Left lung (tissue), 10 donors: Measurements from ENCODE around the gene PGAP2. TPM values are rescaled to one million over a fixed set of nuclear protein-coding genes. Genes with fewer than 3 reads are reported as not detected.
"Not testable (repeated sequence)": the region's sequence is repeated elsewhere in the genome, so short reads cannot be mapped to it uniquely, and the experiment has no call there.

ENCODE experiments used
- ATAC-seq: fragments of 200-7000 bp; cut with Tn5 transposase; one replicate; pipeline ENCODE4 v1.9.1; 2020; ENCODE audit warnings: moderate library complexity
- DNase-seq, 4 donors: peaks; one replicate each; pipeline ENCODE4 v3.0.0-alpha.2; 2013 to 2020
- H3K27ac ChIP-seq, 2 donors: fragments of 200-600 bp; sonication (generic) in 1 of 2; one replicate each; pipeline versions ENCODE4 v1.5.0 to v1.8.0; 2020 to 2021
- H3K27me3 ChIP-seq, 2 donors: fragments of 200-600 bp; sonication (generic) in 1 of 2; one replicate each; pipeline versions ENCODE4 v1.5.0 to v1.8.0; 2020 to 2021
- H3K36me3 ChIP-seq, 2 donors: fragments of 200-600 bp; sonication (generic) in 1 of 2; one replicate each; pipeline versions ENCODE4 v1.5.0 to v1.8.0; 2020 to 2021
- H3K4me1 ChIP-seq, 2 donors: fragments of 200-600 bp; one replicate each; pipeline ENCODE4 v1.8.0; 2021
- H3K4me3 ChIP-seq, 2 donors: fragments of 200-600 bp; sonication (generic) in 1 of 2; one replicate each; pipeline versions ENCODE4 v1.5.0 to v1.8.0; 2020 to 2021; ENCODE audit warnings: mild to moderate bottlenecking in 1 of 2
- H3K9me3 ChIP-seq, 2 donors: fragments of 200-600 bp; sonication (generic) in 1 of 2; one replicate each; pipeline versions ENCODE4 v1.5.0 to v1.8.0; 2020 to 2021
- CTCF ChIP-seq, 2 donors: fragments of 200-600 bp; sonication (generic) in 1 of 2; IDR thresholded peaks; one replicate each; pipeline versions ENCODE4 v1.5.0 to v1.8.0; 2021; ENCODE audit warnings: antibody characterized with exemption in 2 of 2
- intact Hi-C, 2 donors: fragments of 100-400 bp; cut with DNase I; formaldehyde crosslinking; loops; one replicate each; pipeline versions ENCODE4 v1.11.2 to v1.14.2; 2022
- polyA plus RNA-seq, 6 donors: library from polyadenylated mRNA; unstranded; fragments of 120-200 nt; gene quantifications; one replicate each; pipeline ENCODE4 v1.2.1, GENCODE V29; 2013; ENCODE audit not compliant: insufficient read length in 6 of 6
- total RNA-seq, 2 donors: library from RNA; stranded (reverse); fragmentation: NEBNext Ultra II Directional; extraction: Animal tissue kit (Norgen Biotek cat#: 25700); gene quantifications; one replicate each; pipeline ENCODE4 v1.2.1, GENCODE V29; 2021
- donor health status: DM: no; HTN: yes; CAD: no.
- donor health status: DM: no; HTN: no; CAD: no.

The PGAP2 gene
- total and polyA plus RNA-seq, 8 donors, result 19.5 to 60.2 (median 52.4) TPM

GRCh38 chr11:3786781-3787428, 21.5 kb upstream of the PGAP2 start:
- Histone ChIP-seq H3K27ac (peak overlapping the region in 1 of 2 donors; percentile 85), H3K9me3 (no peaks in the 10 kb centered on the region), H3K27me3 (no peaks in the 10 kb centered on the region), H3K4me1 (peaks cover 18 to 90% of the 10 kb centered on the region in 2 donors), H3K4me3 (no peak overlapping the region), H3K36me3 (peaks cover 0 to 23% of the 10 kb centered on the region in 2 donors)
- peak in 2 of 4 donors; percentile 67 to 68 for DNase-seq
- TF ChIP-seq CTCF (IDR thresholded peaks at IDR 0.05), result no peak
- peak; percentile 20 for ATAC-seq
- intact Hi-C loops, result no loop called here

GRCh38 chr11:3794387-3794786, 14.0 kb upstream of the PGAP2 start:
- H3K27me3 ChIP-seq, H3K4me3 ChIP-seq, ATAC-seq, H3K9me3 ChIP-seq, intact Hi-C loops, DNase-seq, H3K27ac ChIP-seq: not testable (repeated sequence)
- Histone ChIP-seq H3K4me1 (peaks cover 16 to 61% of the 10 kb centered on the region in 2 donors), H3K36me3 (peaks cover 0 to 48% of the 10 kb centered on the region in 2 donors)

- Histone ChIP-seq H3K9me3 (no peaks in the 10 kb centered on the region), H3K4me3 (peak overlapping the region; percentile 76 to 78), H3K27me3 (no peaks in the 10 kb centered on the region), H3K36me3 (peaks cover 0 to 38% of the 10 kb centered on the region in 2 donors), H3K27ac (no peak overlapping the region), H3K4me1 (peaks cover 16 to 51% of the 10 kb centered on the region in 2 donors)
- ATAC-seq, result no peak
- DNase-seq, result no peak
- no peak for TF ChIP-seq CTCF (IDR thresholded peaks at IDR 0.05)
- intact Hi-C loops, result no loop called here
Observed at GRCh38 chr11:3795131-3796001, 13.0 kb upstream of the PGAP2 start.

- Histone ChIP-seq H3K4me3 (peak overlapping the region; percentile 76 to 78), H3K9me3 (no peaks in the 10 kb centered on the region), H3K27me3 (no peaks in the 10 kb centered on the region), H3K27ac (peak overlapping the region in 1 of 2 donors; percentile 94), H3K4me1 (peaks cover 16 to 45% of the 10 kb centered on the region in 2 donors), H3K36me3 (peaks cover 0 to 34% of the 10 kb centered on the region in 2 donors)
- intact Hi-C loops, result no loop called here
- no peak for ATAC-seq
- TF ChIP-seq CTCF (IDR thresholded peaks at IDR 0.05), result no peak
- DNase-seq, result no peak
Observed at GRCh38 chr11:3796002-3796311, 12.4 kb upstream of the PGAP2 start.

GRCh38 chr11:3796346-3796745, 12.0 kb upstream of the PGAP2 start:
- Histone ChIP-seq H3K4me3 (peak overlapping the region; percentile 76 to 78), H3K4me1 (peaks cover 16 to 42% of the 10 kb centered on the region in 2 donors), H3K36me3 (peaks cover 0 to 30% of the 10 kb centered on the region in 2 donors), H3K27me3 (no peaks in the 10 kb centered on the region), H3K9me3 (no peaks in the 10 kb centered on the region), H3K27ac (peak overlapping the region; percentile 91 to 94)
- TF ChIP-seq CTCF (IDR thresholded peaks at IDR 0.05), result no peak
- intact Hi-C loops, result no loop called here
- ATAC-seq, result no peak
- no peak for DNase-seq
